NCI-H524 (cell line): ENCODE data around the gene SF3B2.
"Not testable (repeated sequence)": the region's sequence is repeated elsewhere in the genome, so short reads cannot be mapped to it uniquely, and the experiment has no call there.

Experiments
- DNase-seq, 2 experiments: peaks; one replicate each; lab custom pipeline; 2025; lab: John Stamatoyannopoulos, UW

Gene SF3B2

GRCh38 chr11:66072081-66072480, 19.9 kb downstream of the SF3B2 start:
- DNase-seq, result no peak

GRCh38 chr11:66072518-66072917, 20.4 kb downstream of the SF3B2 start:
- no peak for DNase-seq

- no peak for DNase-seq
Measured at GRCh38 chr11:66073669-66074068, 21.5 kb downstream of the SF3B2 start.

GRCh38 chr11:66075273-66075672, 23.1 kb downstream of the SF3B2 start:
- no peak for DNase-seq

- no peak for DNase-seq
Measured at GRCh38 chr11:66076561-66076960, 24.4 kb downstream of the SF3B2 start.

GRCh38 chr11:66077927-66078326, 25.8 kb downstream of the SF3B2 start:
- no peak for DNase-seq

GRCh38 chr11:66078949-66079348, 26.8 kb downstream of the SF3B2 start:
- not testable (repeated sequence) for DNase-seq

- DNase-seq, result no peak
Measured at GRCh38 chr11:66080055-66080817, 28.1 kb downstream of the SF3B2 start.

GRCh38 chr11:66081505-66081904, 29.3 kb downstream of the SF3B2 start:
- DNase-seq, result no peak

- DNase-seq, result peak; percentile 37 to 81
Measured at GRCh38 chr11:66082946-66083698, 31.0 kb downstream of the SF3B2 start.

GRCh38 chr11:66083767-66084166, 31.6 kb downstream of the SF3B2 start:
- no peak for DNase-seq

- no peak for DNase-seq
Measured at GRCh38 chr11:66084821-66085475, 32.8 kb downstream of the SF3B2 start.

- DNase-seq, result no peak
Measured at GRCh38 chr11:66087148-66087908, 35.2 kb downstream of the SF3B2 start.

- DNase-seq, result no peak
Measured at GRCh38 chr11:66089067-66089466, 36.9 kb downstream of the SF3B2 start.

- no peak for DNase-seq
Measured at GRCh38 chr11:66090288-66090687, 38.1 kb downstream of the SF3B2 start.

GRCh38 chr11:66092125-66092524, 40.0 kb downstream of the SF3B2 start:
- not testable (repeated sequence) for DNase-seq

- DNase-seq, result not testable (repeated sequence)
Measured at GRCh38 chr11:66099746-66100145, 47.6 kb downstream of the SF3B2 start.

- peak in 1 of 2 experiments; percentile 11 for DNase-seq
Measured at GRCh38 chr11:66100272-66101065, 48.3 kb downstream of the SF3B2 start.

- DNase-seq, result no peak
Measured at GRCh38 chr11:66101066-66101464, 48.9 kb downstream of the SF3B2 start.

- no peak for DNase-seq
Measured at GRCh38 chr11:66104057-66104638, 52.0 kb downstream of the SF3B2 start.
